GM18507 (cell line): ENCODE measurements around the gene TMEM178B.
"Not testable (repeated sequence)": the region's sequence is repeated elsewhere in the genome, so short reads cannot be mapped to it uniquely, and the experiment has no call there.

Experiments used
- DNase-seq: peaks from one replicate; pipeline ENCODE4 v3.0.0; 2011; ENCODE audit warnings: low read depth; ENCODE audit not compliant: insufficient read length; ENCODE audit errors: extremely low spot score
- FAIRE-seq: peaks from 2 replicates; lab custom pipeline; 2011; peaks lifted over from hg19 to GRCh38; lab: Jason Lieb, UNC

Gene TMEM178B

GRCh38 chr7:141359262-141359661 is 285.4 kb downstream of the TMEM178B start:
- no peak for DNase-seq
- no peak for FAIRE-seq

- DNase-seq (no peak), FAIRE-seq (no peak)
These were observed 286.0 kb downstream of the TMEM178B start for GRCh38 chr7:141359740-141360415.

GRCh38 chr7:141360416-141360760 is 286.5 kb downstream of the TMEM178B start:
- FAIRE-seq: no peak
- no peak for DNase-seq

- DNase-seq (no peak), FAIRE-seq (no peak)
These were observed 286.9 kb downstream of the TMEM178B start for GRCh38 chr7:141360803-141361202.

GRCh38 chr7:141361479-141361878 is 287.6 kb downstream of the TMEM178B start:
- FAIRE-seq: no peak

GRCh38 chr7:141361960-141362359 is 288.1 kb downstream of the TMEM178B start:
- DNase-seq (no peak), FAIRE-seq (no peak)

More at GRCh38 chr7:141361479-141361878, 287.6 kb downstream of the TMEM178B start:
- DNase-seq: no peak

- FAIRE-seq (no peak), DNase-seq (no peak)
These were observed 288.9 kb downstream of the TMEM178B start for GRCh38 chr7:141362580-141363435.

GRCh38 chr7:141363748-141364147 is 289.9 kb downstream of the TMEM178B start:
- no peak for FAIRE-seq
- DNase-seq: no peak

GRCh38 chr7:141366091-141366621 is 292.3 kb downstream of the TMEM178B start:
- DNase-seq (no peak), FAIRE-seq (no peak)

- no peak for FAIRE-seq
These were observed 295.6 kb downstream of the TMEM178B start for GRCh38 chr7:141369422-141369821.

GRCh38 chr7:141370178-141370577 is 296.3 kb downstream of the TMEM178B start:
- no peak for DNase-seq
- no peak for FAIRE-seq

More at GRCh38 chr7:141369422-141369821, 295.6 kb downstream of the TMEM178B start:
- DNase-seq: no peak

GRCh38 chr7:141370650-141371049 is 296.8 kb downstream of the TMEM178B start:
- FAIRE-seq (no peak), DNase-seq (no peak)

GRCh38 chr7:141374425-141374824 is 300.6 kb downstream of the TMEM178B start:
- FAIRE-seq: no peak
- DNase-seq: no peak

- DNase-seq (no peak), FAIRE-seq (no peak)
These were observed 301.6 kb downstream of the TMEM178B start for GRCh38 chr7:141375442-141375841.

GRCh38 chr7:141377906-141378305 is 304.0 kb downstream of the TMEM178B start:
- no peak for FAIRE-seq
- DNase-seq: no peak

- FAIRE-seq: no peak
- no peak for DNase-seq
These were observed 304.5 kb downstream of the TMEM178B start for GRCh38 chr7:141378405-141378804.

GRCh38 chr7:141381794-141382427 is 308.0 kb downstream of the TMEM178B start:
- FAIRE-seq: no peak
- no peak for DNase-seq

GRCh38 chr7:141383356-141383755 is 309.5 kb downstream of the TMEM178B start:
- FAIRE-seq, DNase-seq: not testable (repeated sequence)

- DNase-seq (no peak), FAIRE-seq (no peak)
These were observed 313.0 kb downstream of the TMEM178B start for GRCh38 chr7:141386881-141387280.
